Measurements from ENCODE around the gene HCAR2. TPM values are rescaled to one million over a fixed set of nuclear protein-coding genes. Genes with fewer than 3 reads are reported as not detected.
"Not testable (repeated sequence)": the region's sequence is repeated elsewhere in the genome, so short reads cannot be mapped to it uniquely, and the experiment has no call there.

The HCAR2 gene
- total RNA-seq, result 1 to 10 TPM; 1.3 to 8.5 (median 1.5) TPM
- 0.45 TPM for total RNA-seq (2013)

- H3K4me1 Mint-ChIP-seq; H3K36me3 ChIP-seq (ENCODE audit: control insufficient read depth, insufficient read depth, low read length); H3K9me3 ChIP-seq (ENCODE audit: control insufficient read depth, insufficient read depth, low read length); H3K4me3 Mint-ChIP-seq; H3K27me3 Mint-ChIP-seq (ENCODE audit: low read depth in 2 of 2); H3K27ac ChIP-seq (ENCODE audit: low read length); DNase-seq; H3K9me3 Mint-ChIP-seq; H3K27me3 ChIP-seq (ENCODE audit: control insufficient read depth, insufficient read depth, low read length); H3K4me3 ChIP-seq (ENCODE audit: low read length); H3K4me1 ChIP-seq (ENCODE audit: control insufficient read depth, insufficient read depth, low read length); H3K36me3 Mint-ChIP-seq; H3K27ac Mint-ChIP-seq; intact Hi-C loops (cut with micrococcal nuclease): not testable (repeated sequence)
- 84% methylated on average over 21 of the region's 22 CpGs for WGBS (ENCODE audit: insufficient coverage)
- peak in 2 of 3 donors; percentile 26 to 84 for ATAC-seq
Measured at GRCh38 chr12:122702890-122703611, at the start of gene HCAR2. TSS of gene HCAR2 (minus strand) at chr12:122703357. CDS start at chr12:122703283, 74 bp downstream.

- Mint-ChIP-seq H3K36me3 (no peaks in the 10 kb centered on the region), H3K4me3 (peak within 1 kb of the TSS; percentile 92), H3K4me1 (peaks cover 32 to 35% of the 10 kb centered on the region in 2 donors), H3K9me3 (no peaks in the 10 kb centered on the region), H3K27ac (peak within 1 kb of the TSS; percentile 82 to 95), H3K27me3 (ENCODE audit: low read depth in 2 of 2) (no peaks in the 10 kb centered on the region)
- no peaks in the 10 kb centered on the region for H3K9me3 ChIP-seq (ENCODE audit: control insufficient read depth, insufficient read depth, low read length)
- peaks cover 34% of the 10 kb centered on the region for H3K36me3 ChIP-seq (ENCODE audit: control insufficient read depth, insufficient read depth, low read length)
- peak; percentile 99 for DNase-seq
- H3K4me3 ChIP-seq (ENCODE audit: low read length), result peak within 1 kb of the TSS; percentile 91
- under 1% methylated on average over 73 of the region's 73 CpGs for WGBS (ENCODE audit: insufficient coverage)
- intact Hi-C loops (cut with micrococcal nuclease), result loop anchor here (5.0 kb wide), 1 partner anchor 225 kb away; the partner anchor contains the start of genes KNTC1 and RSRC2
- H3K4me1 ChIP-seq (ENCODE audit: control insufficient read depth, insufficient read depth, low read length), result peaks cover 15% of the 10 kb centered on the region
- H3K27me3 ChIP-seq (ENCODE audit: control insufficient read depth, insufficient read depth, low read length), result no peaks in the 10 kb centered on the region
- TF ChIP-seq CTCF (IDR thresholded peaks at IDR 0.05), result peak; percentile 55
- peak; percentile 93 to 99 (median 94) for ATAC-seq
- peak within 1 kb of the TSS; percentile 91 for H3K27ac ChIP-seq (ENCODE audit: low read length)
Measured at GRCh38 chr12:122752464-122753318, 49.5 kb upstream of the HCAR2 start, which contains the start of gene DENR. TSS of gene DENR (plus strand) at chr12:122752824. CDS start at chr12:122753702, 878 bp downstream.

- not testable (repeated sequence) for H3K27me3 ChIP-seq (ENCODE audit: control insufficient read depth, insufficient read depth, low read length); H3K9me3 ChIP-seq (ENCODE audit: control insufficient read depth, insufficient read depth, low read length); H3K36me3 Mint-ChIP-seq; H3K27ac ChIP-seq (ENCODE audit: low read length); ATAC-seq; DNase-seq; H3K27me3 Mint-ChIP-seq (ENCODE audit: low read depth in 2 of 2); H3K9me3 Mint-ChIP-seq; H3K4me3 ChIP-seq (ENCODE audit: low read length)
- H3K36me3 ChIP-seq (ENCODE audit: control insufficient read depth, insufficient read depth, low read length), result peaks cover 17% of the 10 kb centered on the region
- peak overlapping the region; percentile 82 to 95 for H3K27ac Mint-ChIP-seq
- H3K4me3 Mint-ChIP-seq, result peak overlapping the region; percentile 92
- peaks cover 15% of the 10 kb centered on the region for H3K4me1 ChIP-seq (ENCODE audit: control insufficient read depth, insufficient read depth, low read length)
- intact Hi-C loops (cut with micrococcal nuclease), result loop anchor here (5.0 kb wide), 1 partner anchor 224 kb away; the partner anchor contains the start of genes KNTC1 and RSRC2
- WGBS (ENCODE audit: insufficient coverage), result 81% methylated on average over 17 of the region's 17 CpGs
- peaks cover 18 to 32% of the 10 kb centered on the region in 2 donors for H3K4me1 Mint-ChIP-seq
Measured at GRCh38 chr12:122750781-122751515, 47.8 kb upstream of the HCAR2 start.

- Histone ChIP-seq H3K4me1 (ENCODE audit: control insufficient read depth, insufficient read depth, low read length) (peaks cover 15% of the 10 kb centered on the region), H3K36me3 (ENCODE audit: control insufficient read depth, insufficient read depth, low read length) (peaks cover 8% of the 10 kb centered on the region), H3K27ac (ENCODE audit: low read length) (no peak overlapping the region), H3K4me3 (ENCODE audit: low read length) (no peak overlapping the region), H3K9me3 (ENCODE audit: control insufficient read depth, insufficient read depth, low read length) (no peaks in the 10 kb centered on the region), H3K27me3 (ENCODE audit: control insufficient read depth, insufficient read depth, low read length) (no peaks in the 10 kb centered on the region)
- Mint-ChIP-seq H3K36me3 (no peaks in the 10 kb centered on the region), H3K9me3 (no peaks in the 10 kb centered on the region), H3K27ac (no peak overlapping the region), H3K27me3 (ENCODE audit: low read depth in 2 of 2) (no peaks in the 10 kb centered on the region), H3K4me1 (peaks cover 14 to 28% of the 10 kb centered on the region in 2 donors), H3K4me3 (no peak overlapping the region)
- 88% methylated on average over 6 of the region's 6 CpGs for WGBS (ENCODE audit: insufficient coverage)
- DNase-seq (no peak), ATAC-seq (no peak)
- intact Hi-C loops (cut with micrococcal nuclease), result loop anchor here (5.0 kb wide), 1 partner anchor 222 kb away; the partner anchor contains the start of genes KNTC1 and RSRC2
- no peak for TF ChIP-seq CTCF (IDR thresholded peaks at IDR 0.05)
Measured at GRCh38 chr12:122749569-122750332, 46.6 kb upstream of the HCAR2 start.

All from natural killer cell (primary cell).